ENCODE data around the gene SIGLEC8.
"Not testable (repeated sequence)": the region's sequence is repeated elsewhere in the genome, so short reads cannot be mapped to it uniquely, and the experiment has no call there.

SIGLEC8 gene

DNA sequence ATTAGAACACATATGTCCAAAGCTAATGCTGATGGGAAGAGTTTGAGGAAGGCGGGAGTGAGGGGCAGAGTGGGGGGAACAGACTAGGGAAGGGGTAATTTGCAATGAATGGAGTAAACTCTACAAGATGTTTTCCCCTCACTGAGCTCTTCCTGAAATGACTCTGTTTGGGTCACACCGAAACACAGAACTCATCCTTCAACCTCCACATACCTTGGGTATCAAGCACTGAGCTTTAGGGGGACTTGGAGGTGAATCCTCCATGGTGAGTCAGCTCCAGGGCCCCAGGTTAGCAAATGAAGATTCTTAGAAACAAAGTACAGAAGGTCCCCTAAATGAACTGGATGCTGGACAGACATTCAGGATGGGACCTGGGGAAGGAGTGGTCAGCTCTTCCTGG is 39.5 kb downstream of the SIGLEC8 start:
- no peak overlapping the region for H3K4me3 ChIP-seq (replicated peaks in 1 of 2; ENCODE audit: low read depth in 2 of 2, low read length in 2 of 2)
- TF ChIP-seq, protein P1, sequence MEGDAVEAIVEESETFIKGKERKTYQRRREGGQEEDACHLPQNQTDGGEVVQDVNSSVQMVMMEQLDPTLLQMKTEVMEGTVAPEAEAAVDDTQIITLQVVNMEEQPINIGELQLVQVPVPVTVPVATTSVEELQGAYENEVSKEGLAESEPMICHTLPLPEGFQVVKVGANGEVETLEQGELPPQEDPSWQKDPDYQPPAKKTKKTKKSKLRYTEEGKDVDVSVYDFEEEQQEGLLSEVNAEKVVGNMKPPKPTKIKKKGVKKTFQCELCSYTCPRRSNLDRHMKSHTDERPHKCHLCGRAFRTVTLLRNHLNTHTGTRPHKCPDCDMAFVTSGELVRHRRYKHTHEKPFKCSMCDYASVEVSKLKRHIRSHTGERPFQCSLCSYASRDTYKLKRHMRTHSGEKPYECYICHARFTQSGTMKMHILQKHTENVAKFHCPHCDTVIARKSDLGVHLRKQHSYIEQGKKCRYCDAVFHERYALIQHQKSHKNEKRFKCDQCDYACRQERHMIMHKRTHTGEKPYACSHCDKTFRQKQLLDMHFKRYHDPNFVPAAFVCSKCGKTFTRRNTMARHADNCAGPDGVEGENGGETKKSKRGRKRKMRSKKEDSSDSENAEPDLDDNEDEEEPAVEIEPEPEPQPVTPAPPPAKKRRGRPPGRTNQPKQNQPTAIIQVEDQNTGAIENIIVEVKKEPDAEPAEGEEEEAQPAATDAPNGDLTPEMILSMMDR (IDR thresholded peaks at IDR 0.05; ENCODE audit: low read depth, low read length), result no peak
- DNase-seq (ENCODE audit: low read depth in 2 of 2), result no peak

DNA sequence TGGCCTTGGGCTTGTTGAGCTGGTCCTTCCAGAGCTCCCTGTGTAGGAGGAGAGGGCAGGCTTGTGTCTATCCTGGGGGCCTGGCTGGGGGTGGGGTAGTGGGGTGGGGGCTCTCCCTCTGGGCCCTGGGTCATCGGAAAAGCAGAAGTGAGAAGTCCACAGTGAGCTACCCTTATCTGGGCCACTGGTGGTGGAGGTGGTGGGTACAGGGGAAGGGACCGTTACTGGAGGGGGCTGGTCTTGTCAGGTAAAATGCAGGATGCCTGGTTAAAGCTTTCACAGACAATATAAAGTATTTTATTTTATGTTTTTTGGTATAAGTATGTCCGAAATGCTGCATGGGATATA is 40.5 kb downstream of the SIGLEC8 start:
- TF ChIP-seq, protein P1 (IDR thresholded peaks at IDR 0.05; ENCODE audit: low read depth, low read length), result no peak
- H3K4me3 ChIP-seq (replicated peaks in 1 of 2; ENCODE audit: low read depth in 2 of 2, low read length in 2 of 2), result no peak overlapping the region
- DNase-seq (ENCODE audit: low read depth in 2 of 2), result no peak

DNA sequence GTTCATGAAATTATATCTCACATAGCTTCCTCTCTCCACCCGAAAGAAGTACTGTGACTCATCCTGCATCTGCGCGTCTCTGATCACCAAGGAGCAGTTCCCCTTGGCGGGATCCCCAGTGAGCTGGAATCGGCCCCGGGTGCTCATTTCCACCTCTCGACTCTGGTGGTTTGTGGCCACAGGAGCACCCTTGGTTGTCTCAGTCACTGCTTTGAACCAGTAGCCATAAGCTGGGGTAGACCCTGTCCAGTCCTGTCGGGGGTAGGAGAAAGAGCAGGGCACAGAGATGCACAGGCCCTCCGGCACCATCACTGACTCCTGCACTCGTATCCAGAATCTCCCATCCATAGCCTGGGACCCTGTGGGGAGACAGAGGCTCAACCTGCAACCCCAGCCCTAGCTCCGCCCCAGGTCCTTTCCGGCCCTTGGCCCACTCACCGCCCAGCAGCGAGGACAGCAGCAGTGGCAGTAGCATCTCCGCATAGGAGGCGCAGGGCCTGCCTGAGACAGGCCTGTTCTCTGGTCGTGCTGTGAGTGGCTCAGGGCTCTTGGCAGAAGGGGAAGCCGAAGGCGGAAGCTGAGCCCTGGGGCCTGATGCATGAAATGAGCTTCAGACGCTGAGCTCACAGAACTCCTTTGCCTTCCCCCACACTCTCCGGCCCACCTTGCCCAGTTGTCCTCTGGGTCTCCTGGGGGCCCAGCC is 41.0 kb downstream of the SIGLEC8 start, which contains the start of gene SIGLEC10:
TSS of gene SIGLEC10 (minus strand) at position 536 of the 703 bp plus-strand sequence. CDS start at position 475, 61 bp downstream.
- no peak within 1 kb of the TSS for H3K4me3 ChIP-seq (replicated peaks in 1 of 2; ENCODE audit: low read depth in 2 of 2, low read length in 2 of 2)
- TF ChIP-seq, protein P1 (IDR thresholded peaks at IDR 0.05; ENCODE audit: low read depth, low read length), result no peak
- no peak for DNase-seq (ENCODE audit: low read depth in 2 of 2)

DNA sequence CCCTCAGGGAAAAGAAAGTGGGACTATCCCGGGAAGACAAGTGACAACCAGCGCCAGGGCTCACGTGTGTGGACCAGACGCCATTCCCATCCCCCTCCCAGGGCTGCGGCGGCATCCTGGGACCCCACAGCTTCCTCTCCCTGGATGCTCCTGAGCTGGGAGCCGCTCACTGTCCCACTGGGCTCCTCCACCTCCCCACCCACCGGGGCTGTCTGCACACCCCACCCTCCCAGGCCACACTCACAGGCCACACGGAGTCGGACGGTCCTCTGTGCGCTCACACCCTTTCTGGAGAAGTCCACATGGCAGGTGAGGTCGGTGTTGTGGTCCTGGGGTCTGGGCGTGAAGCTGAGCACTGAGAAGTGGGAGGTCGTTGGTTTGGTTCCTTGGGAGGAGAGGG is 41.8 kb downstream of the SIGLEC8 start:
- DNase-seq (ENCODE audit: low read depth in 2 of 2); H3K4me3 ChIP-seq (replicated peaks in 1 of 2; ENCODE audit: low read depth in 2 of 2, low read length in 2 of 2): not testable (repeated sequence)

DNA sequence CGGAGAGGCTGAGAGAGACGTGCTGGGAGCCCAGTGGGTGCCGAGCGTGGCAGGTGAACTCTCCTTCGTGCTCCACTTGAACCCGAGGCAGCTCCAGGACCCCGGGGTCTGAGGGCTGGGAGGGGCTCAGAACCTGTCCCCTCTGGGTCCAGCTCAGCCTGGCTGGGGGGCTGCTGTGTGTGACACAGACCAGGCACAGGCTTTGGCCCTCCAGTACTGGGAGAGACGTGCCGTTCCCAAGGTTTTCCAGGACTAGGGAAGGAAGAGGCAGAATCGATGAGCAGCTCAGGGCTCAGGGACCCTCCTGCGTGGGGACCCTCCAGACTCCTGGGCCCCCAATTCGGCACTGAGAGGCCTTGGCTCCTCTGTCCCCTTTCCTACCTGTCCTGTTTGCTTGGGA is 43.1 kb downstream of the SIGLEC8 start:
- H3K4me3 ChIP-seq (replicated peaks in 1 of 2; ENCODE audit: low read depth in 2 of 2, low read length in 2 of 2), result no peak overlapping the region
- no peak for DNase-seq (ENCODE audit: low read depth in 2 of 2)
- TF ChIP-seq, protein P1 (IDR thresholded peaks at IDR 0.05; ENCODE audit: low read depth, low read length), result no peak

DNA sequence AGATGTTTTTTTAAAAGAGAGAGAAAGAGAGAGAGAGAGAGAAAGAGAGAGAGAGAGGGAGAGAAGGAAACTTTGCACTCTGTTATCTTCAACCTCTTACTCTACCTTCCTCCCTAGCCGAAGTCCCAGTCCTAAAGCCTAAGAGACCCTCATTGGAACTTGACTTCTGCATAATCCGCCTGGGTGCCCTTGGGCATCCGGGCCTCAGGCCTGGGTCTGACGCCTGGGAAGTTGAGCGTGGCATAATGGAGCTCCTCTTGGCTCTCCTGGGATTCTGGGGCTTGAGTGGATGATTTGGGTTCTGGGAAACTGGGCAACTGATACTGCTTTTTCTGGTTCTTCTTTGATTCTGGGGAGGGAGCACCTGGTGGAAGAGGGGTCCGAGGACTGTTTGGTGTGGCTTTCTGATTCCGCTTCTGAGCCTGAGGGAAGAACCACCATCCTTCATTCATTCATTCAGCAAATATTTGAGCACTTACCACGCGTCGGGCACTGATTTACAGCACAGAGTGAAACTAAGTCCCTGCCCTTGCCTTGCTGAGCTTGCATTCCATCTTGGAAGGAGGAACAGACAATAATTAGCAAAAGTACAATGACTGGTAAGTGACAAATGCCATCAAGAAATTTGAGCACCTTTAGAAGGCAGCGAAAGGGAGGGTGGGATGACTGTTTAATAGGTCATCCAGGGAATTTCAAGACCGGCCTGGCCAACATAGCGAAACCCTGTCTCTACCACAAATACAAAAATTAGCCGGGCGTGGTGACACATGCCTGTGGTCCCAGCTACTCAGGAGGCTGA is 47.1 kb downstream of the SIGLEC8 start:
- TF ChIP-seq, protein P1 (IDR thresholded peaks at IDR 0.05; ENCODE audit: low read depth, low read length), result no peak
- no peak for DNase-seq (ENCODE audit: low read depth in 2 of 2)
- no peak overlapping the region for H3K4me3 ChIP-seq (replicated peaks in 1 of 2; ENCODE audit: low read depth in 2 of 2, low read length in 2 of 2)

DNA sequence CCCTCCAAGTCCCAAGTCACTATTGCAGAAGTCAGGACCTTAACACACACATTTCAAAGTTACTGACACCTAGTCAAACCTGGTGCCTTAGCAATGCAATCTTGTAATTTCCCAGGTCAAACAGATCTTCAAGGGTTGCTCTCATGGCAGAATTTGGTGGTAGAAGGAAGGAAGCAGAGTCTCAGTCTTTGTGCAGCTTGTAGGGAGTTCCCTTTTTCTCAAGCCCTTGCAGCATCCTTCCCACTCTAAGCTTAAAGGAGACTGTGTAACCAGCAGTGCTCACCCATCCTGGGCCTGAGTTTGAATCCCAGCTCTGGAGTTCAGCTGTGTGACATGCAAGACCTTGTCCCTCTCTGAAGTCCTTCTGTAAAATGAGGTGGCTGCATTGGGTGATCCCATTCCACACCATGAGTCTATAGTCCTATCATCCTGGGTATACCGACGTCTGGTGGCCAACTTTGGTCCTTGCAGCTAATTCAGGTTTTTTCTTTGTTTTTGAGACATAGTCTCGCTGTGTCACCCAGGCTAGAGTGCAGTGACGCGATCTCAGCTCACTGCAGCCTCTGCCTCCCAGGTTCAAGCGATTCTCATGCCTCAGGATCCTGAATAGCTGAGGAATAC is 50.6 kb downstream of the SIGLEC8 start:
- TF ChIP-seq, protein P1 (IDR thresholded peaks at IDR 0.05; ENCODE audit: low read depth, low read length), result peak; percentile 66
- no peak overlapping the region for H3K4me3 ChIP-seq (replicated peaks in 1 of 2; ENCODE audit: low read depth in 2 of 2, low read length in 2 of 2)
- peak; percentile 44 to 56 for DNase-seq (ENCODE audit: low read depth in 2 of 2)
